ENCODE data around the gene SIPA1L2.

SIPA1L2 gene

GRCh38 chr1:232587141-232588008 lies 42.6 kb downstream of the SIPA1L2 start:
- no peak for DNase-seq

DNA sequence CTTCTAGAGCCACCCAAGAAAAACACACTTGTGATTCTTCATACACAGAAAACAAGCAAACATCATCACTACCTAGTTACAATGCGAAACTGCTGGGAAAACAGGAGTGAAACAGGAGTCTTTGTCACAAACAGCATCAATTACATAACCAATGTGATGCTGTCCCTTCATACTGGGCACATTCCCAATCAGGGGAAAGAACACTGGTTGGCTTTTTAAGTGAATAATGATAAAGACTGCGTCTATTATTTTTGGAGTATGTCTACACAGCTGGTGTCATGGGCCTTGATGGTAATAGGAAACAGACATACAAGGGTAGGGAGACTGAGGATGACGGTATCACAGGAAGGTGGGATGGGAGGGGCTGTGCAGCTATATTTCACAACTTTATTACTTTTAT lies 43.3 kb downstream of the SIPA1L2 start:
- DNase-seq = no peak

GRCh38 chr1:232585486-232585885 lies 44.4 kb downstream of the SIPA1L2 start:
- no peak for DNase-seq

DNA sequence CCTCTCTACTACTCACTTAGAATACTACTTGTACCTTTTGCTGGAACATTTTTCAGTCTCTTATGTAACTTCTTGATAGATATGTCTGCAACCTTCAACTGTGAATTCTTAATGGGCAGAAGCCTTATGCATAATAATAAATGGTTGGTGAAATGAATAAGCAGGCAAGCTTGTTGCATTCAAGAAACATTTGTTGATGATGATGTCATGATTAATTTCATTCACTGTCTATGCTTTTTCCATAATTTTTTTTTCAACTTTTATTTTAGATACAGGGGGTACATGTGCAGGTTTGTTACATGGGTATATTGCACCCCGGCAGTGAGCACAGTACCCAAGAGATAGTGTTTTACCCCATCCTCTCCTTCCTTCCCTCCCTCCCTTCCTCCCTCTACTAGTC lies 48.0 kb downstream of the SIPA1L2 start:
- DNase-seq = no peak

Data from activated T-cell treated with anti-CD3 and anti-CD28 coated beads for 4 hours (primary cell).